Adipose tissue (tissue), 3 donors: ENCODE data around the gene TRNT1. TPM values are rescaled to one million over a fixed set of nuclear protein-coding genes. Genes with fewer than 3 reads are reported as not detected.

Source experiments
- H3K27ac ChIP-seq: one replicate; pipeline ENCODE4 v1.5.1; 2013; ENCODE audit warnings: low read depth, low read length
- WGBS, 3 donors: extraction: QIAGEN DNeasy Blood & Tissue Kit; methylation state at CpG; one replicate each; pipeline ENCODE4 v1.1.7; 2013; 5-methylcytosine and 5-hydroxymethylcytosine counted together
- polyA plus RNA-seq, 3 donors: library from polyadenylated mRNA; stranded (reverse); fragments of 200-250 nt; gene quantifications; one replicate each; pipeline ENCODE4 v1.2.3, GENCODE V29; 2013
- donor health status: healthy with polysubstance abuse.
- donor health status: Bipolar disorder and iron deficiency.
- donor health status: healthy.

Gene TRNT1
- polyA plus RNA-seq: 10 to 100 TPM in 2 of 3 donors, 1 to 10 TPM in 1; 5.3 to 11.9 (median 11.2) TPM

DNA sequence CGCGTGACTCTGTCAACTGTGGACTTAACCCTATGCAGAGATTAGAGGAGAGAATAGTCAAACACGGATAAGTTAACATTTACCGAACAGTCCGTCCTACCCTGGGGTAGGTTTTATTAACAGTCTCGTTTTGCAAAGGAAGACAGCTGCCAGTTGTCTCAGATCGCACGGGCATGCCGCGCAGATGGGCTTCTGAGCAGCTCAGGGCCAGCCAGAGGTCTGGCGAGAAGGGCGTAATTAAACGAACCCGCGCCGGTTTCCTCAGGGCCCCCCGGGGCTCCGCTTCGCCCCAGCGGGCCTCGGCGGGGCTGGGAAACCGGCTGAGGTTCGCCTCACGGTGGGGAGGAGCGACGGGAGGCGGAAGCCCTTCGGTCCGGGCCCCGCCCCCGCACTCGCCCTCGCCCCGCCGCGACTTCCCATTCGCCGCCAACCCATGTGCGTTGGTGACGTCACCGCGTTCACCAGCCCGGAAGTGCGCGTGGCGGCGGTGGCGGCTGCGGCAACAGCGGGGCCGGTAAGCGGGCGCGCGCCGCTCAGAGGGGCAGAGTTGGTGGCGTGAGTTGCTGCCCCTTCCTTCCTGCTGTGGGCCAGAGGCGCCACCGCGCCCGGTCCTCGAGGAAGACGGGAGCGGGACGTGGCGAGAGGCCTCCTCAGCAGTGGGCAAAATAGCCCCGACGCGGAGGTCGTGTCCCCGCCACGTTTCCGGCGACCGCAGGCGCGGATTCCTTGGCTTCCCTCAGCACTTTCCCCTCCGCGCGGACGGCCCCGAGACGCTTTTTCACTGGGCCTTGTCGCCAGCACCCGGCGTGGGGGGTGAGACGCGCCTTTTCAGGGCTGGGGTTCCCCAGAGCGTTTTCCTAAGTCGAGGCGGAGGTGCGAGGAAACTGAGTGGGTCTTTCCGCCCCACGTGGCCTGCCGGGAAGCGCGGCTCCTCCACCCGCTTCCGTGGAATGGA lies at the start of gene TRNT1:
Gene TRNT1, plus strand, starts transcription at position 464 of the 955 bp plus-strand sequence. CDS start 2,101 bp downstream, outside the sequence.
- 0 to 1% (median 1%) methylated on average over 86 to 100 of the region's 100 CpGs for WGBS, 3 donors
- peak within 1 kb of the TSS; percentile 29 for H3K27ac ChIP-seq

DNA sequence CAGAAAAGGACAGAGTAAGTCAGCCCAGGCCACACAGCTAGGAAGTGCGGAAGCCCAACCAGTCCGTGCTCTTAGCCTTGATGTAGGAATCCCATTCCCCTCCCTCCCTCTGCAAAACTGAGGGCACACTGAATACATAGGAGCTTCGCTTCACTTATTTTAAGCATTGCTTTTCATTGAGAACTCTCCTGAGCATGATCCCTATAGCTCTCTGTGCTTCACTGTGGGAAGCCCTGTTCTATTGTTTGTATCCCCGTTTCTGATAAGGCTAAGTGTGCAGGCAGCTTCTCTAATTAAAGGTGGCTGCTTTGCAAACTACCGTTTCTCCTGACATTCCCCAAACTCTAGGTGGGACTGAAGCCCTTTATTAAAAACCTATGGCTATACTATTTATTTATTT lies 46.4 kb upstream of the TRNT1 start:
- WGBS, 3 donors: 48 to 75% (median 71%) methylated on average over 5 of the region's 5 CpGs
- H3K27ac ChIP-seq: no peak overlapping the region

DNA sequence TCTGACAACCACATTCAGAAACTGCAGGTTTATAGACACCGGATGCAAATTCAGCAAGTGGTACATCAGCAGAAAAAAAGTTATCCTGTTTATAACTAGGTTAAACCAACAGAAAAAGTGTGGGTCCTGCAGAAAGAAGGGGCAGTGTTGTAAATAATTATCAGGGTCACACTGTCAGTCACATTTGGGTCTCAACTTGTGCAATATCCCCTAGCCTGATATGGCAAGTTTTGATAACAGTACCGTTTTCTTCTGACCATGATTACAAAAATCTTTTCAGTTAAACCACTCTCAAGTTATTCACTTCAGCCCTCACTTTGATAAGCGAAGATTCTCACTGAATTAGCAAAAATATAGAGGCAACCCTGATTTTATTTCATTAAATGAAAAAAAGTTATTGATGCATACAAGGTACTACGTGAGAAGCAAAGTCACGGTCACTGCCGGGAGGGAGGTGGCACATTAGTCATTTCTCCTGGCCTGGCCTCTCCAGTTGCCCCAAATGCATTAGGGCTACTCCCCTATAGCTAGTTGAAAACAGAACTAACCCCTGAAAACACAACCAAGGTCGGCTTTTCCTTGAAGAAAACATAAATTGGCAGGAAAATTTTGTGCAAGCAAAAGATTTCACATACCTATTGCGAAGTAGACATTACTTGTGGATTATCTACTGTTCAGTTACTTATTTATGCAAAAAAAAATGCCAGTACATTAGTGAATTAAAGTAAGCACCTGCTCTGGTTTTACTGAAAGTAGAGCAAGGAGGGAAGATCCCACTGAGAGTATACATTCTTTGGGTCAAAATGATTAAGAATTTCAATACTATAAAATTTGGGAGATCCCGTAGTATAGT lies 45.1 kb upstream of the TRNT1 start:
- 63 to 73% (median 66%) methylated on average over 9 of the region's 9 CpGs for WGBS, 3 donors
- no peak overlapping the region for H3K27ac ChIP-seq

DNA sequence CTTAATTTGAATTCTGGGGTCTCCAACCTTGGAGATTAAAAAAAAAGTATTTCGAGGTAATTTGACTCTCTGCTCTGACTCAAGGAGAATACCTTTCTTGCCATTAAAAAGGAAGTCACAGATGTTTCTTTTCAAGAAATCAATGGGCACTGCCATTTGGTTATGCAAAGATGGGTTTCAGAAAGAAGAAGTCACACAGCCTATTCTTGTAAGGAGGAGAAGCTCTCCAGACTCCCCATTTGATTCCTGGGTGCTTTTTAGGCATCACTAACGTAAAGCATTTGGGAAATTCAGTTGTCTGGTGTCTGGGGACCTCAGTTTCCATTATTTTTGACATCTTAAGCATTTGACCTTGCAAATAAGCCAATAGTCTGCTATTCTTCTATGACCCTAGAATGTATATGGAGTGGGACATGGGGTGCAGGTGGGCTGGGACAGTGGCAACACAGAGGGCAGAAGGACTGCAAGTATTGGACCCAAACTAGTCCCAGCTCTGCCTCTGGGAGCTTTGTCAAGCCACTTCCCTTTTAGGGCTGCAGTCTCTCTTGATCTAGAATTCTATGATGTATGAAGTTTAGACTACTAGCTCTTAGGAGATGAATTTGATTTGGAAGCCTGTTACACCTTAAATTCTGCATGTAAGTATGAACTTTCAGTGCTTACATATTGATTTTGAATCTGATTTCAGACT lies 44.4 kb upstream of the TRNT1 start:
- 58 to 69% (median 69%) methylated on average over 2 of the region's 2 CpGs for WGBS, 3 donors

DNA sequence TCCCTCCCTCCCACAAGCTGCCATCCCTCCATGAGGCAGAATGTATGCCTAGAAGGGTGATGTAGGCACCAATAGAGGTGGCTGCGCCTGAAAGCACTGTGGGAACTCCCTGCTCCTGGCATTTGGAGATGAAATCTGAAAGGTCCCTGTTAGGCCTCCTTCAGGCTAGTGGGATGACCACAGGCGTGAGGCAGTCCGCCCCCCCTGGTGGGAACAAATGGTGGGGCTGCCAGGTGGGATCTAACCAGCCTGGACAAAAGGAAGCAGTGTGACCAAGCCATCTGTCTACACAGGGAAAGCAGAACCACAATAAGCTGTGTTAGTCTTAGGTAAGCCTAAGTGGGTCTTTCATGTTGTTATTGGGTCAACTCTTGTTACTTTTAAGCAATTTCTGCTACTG lies 41.9 kb upstream of the TRNT1 start:
- no peak overlapping the region for H3K27ac ChIP-seq
- 57 to 74% (median 72%) methylated on average over 3 of the region's 3 CpGs for WGBS, 3 donors

More for the DNA sequence above, 44.4 kb upstream of the TRNT1 start:
- no peak overlapping the region for H3K27ac ChIP-seq

DNA sequence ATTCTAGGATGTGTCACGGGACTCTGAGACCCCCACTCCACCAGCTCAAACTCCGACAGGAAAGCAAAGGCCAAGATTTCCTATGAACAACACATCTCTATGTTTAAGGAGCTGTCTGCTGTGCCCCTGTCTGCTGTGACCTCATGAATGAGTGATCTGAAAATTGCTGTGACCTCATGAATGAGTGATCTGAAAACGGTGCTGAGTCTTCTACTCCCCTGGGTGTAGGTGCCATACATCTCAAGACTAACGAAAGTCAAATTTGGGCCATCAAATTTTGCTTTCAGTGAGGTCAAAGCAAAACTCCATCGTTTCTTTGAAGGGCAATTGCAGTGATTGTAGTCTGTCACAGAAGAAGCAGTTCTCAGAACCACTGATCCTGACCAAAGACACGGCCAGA lies 41.0 kb upstream of the TRNT1 start:
- WGBS, 3 donors: 76 to 80% (median 76%) methylated on average over 6 of the region's 6 CpGs
- H3K27ac ChIP-seq: no peak overlapping the region

DNA sequence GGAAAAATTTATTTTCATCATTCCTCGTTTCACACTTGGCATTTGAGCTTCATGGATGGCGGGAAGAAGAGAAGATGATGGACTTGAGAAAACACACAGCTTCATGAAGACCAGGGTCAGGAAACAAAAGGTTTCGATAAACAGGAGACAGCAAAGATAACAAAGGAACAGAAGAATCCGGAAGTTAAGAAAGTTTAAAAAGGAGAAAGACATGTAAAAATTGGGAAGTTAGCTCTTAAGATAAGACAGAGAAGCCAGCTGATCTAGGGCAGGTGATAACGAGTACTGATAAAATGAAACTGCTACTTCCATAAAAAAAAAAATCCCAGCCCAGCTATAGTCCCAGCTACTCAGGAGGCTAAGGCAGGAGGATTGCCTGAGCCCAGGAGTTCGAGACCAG lies 40.5 kb upstream of the TRNT1 start:
- 57 to 74% (median 70%) methylated on average over 6 of the region's 6 CpGs for WGBS, 3 donors
- no peak overlapping the region for H3K27ac ChIP-seq

DNA sequence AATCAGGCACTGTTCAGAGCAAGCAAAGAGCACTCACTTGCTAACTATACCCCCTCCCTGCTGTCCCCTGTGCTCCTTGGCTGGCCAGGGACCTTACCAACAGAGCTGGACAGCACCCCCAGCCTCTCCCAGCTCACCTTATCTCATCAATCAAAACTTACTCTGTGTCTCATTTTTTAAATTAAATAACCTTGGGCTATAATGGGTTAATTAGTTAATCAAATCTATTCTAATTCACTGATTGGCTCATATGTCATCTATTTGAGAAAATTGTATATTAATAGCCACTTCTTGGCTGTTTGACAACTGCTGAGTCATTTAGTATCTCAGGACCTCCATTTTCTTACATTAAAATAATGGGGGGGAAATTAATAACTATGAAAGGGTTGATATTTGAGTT lies 39.5 kb upstream of the TRNT1 start:
- no peak overlapping the region for H3K27ac ChIP-seq

DNA sequence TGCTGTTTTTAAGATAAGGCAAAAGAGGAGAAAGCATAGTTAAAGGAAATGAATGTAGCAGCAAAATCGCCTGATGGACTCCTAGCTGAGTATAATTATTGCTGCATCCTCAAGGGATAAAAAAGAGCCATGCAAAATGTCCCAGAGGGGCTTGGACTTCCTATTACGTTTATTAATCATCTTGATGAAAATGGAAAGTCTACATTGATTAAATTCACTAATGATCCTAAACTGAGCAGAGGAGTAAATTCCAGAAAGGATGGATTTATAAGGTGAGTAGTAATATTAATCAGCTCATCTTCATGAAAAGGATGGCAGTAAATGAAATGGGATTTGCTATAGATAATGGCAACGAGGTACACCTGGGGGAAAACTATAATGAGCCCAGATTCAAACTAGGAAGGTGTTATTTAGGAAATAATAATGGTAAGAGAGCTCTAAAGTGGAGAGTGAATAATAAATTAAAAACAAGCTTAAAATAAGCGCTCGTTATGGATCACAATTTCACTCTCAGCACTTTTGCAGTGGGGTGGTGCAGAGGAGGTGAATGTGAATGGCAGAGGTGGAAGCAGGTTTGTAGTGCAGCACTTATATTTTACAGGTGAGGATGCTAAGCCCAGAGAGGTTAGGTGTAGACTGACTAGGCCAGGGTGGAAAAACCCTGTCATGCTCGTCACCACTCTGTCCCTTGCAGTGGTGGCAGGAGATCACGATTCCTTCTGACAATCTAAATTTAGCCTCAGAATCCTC lies 38.8 kb upstream of the TRNT1 start:
- H3K27ac ChIP-seq: no peak overlapping the region
- 63 to 73% (median 70%) methylated on average over 7 of the region's 7 CpGs for WGBS, 3 donors

DNA sequence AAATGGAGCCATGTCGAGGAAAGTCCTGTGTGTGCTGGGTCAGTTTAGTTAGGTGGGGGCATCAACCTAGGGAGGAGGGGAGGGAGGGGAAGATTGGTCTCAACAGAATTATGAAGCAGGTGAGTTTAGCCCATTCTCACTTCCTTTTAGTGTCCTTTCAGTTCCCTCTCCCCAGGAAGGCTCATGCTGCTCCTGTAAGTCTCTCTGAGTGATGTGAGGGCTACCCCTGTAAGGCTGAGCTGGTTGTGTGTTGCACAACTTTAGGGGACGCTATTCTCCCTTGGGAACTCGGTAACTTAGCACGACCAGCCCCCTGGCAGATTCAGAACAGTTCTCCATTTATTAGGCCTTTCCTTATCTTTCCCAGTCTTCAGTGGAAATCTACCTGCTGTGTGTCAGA lies 37.7 kb upstream of the TRNT1 start:
- H3K27ac ChIP-seq: no peak overlapping the region
- WGBS, 3 donors: 56 to 76% (median 69%) methylated on average over 4 of the region's 4 CpGs

DNA sequence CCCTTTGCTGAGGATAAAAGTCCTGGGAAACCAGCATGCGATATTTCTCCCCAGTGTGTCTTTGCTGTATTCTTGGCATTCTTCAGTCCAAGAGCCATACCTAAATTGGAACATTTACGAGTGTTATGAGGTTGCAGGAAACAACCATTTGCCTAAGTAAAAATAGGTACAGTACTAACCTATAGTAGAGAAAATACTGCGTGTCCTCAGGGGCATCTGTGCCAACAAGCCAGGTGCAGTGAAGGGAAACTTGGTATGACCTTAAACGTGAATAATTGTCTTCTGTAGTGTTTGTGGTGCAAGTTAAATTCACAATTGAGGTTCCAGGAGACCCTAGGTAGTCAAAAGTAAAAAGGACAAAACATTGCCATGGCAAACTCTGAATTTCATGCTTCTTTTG lies 28.8 kb upstream of the TRNT1 start:
- no peak overlapping the region for H3K27ac ChIP-seq
- 63 to 76% (median 68%) methylated on average over 4 of the region's 4 CpGs for WGBS, 3 donors

DNA sequence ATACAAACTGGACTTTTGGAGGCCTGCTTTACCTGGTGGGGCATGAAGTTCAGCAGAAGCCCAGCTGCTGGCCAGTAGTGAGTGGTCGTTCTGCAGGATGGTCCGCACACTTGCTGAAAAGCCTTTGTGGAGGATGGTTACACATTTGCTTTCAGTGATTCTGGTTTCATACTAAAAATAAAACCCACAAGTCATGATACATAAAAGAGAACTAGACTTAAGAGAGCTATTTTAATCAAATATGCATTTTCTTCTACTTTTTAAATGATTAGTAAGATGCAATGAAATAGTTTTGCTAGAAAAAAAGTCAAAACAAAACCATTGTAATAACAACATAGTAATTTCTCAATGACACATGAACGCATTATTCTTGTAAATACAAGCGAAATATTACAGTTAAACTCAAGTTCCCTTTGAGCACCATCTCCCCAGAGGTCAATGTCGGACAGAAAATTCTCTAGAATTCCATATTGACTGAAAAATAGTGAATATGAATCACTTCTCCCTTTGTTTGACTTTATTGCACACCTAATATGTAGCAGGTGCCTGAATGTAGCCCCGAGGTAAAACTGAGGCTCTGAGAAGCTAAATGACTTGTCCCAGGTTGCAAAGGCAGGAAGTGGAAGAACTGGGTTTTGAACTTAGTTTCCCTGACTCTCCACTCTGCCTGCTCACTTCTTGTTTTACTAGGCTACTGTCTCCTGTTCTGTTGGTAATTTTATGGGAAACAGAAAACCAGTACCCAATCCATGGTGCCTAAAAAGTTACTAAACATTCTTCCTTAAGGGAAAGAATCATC lies 24.9 kb upstream of the TRNT1 start:
- 73 to 91% (median 83%) methylated on average over 6 of the region's 6 CpGs for WGBS, 3 donors

DNA sequence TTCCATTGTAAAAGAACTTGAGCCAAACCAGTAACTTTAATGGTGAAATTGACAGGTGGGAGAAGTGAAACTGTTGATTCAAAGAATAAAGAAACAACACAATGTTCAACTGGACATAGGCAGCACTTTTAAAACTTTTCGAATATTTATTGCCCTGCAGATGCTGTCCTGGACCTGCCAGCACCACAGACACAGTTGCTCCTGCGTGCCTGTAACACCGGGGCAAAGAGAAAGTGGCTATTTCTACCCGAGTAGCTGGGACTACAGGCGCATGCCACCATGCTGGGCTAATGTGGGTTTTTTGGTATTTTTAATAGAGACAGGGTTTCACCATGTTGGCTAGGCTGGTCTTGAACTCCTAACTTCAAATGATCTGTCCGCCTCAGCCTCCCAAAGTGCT lies 24.0 kb upstream of the TRNT1 start:
- H3K27ac ChIP-seq: no peak overlapping the region
- 80 to 90% (median 89%) methylated on average over 6 of the region's 6 CpGs for WGBS, 3 donors

More for the DNA sequence above, 24.9 kb upstream of the TRNT1 start:
- H3K27ac ChIP-seq: no peak overlapping the region

DNA sequence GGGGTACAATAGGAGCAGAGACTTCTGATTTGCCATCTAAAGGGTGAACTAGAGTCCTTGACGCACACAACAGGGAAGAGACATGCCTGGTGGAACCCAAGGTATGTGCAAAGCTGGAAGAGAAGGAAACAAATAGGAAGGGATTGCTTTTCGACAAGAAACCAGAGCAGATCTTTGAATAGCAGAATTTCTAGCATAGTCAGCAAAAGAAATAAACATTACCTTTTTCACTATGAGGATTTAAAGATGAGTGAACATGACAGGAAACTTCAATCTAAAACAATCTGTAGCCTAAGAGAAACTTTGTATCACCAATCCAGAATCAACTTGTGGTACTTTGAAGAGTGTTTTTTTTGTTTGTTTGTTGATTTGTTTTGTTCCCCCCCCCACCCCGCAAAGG lies 21.5 kb upstream of the TRNT1 start:
- H3K27ac ChIP-seq: no peak overlapping the region
- 85 to 94% (median 89%) methylated on average over 3 of the region's 3 CpGs for WGBS, 3 donors

DNA sequence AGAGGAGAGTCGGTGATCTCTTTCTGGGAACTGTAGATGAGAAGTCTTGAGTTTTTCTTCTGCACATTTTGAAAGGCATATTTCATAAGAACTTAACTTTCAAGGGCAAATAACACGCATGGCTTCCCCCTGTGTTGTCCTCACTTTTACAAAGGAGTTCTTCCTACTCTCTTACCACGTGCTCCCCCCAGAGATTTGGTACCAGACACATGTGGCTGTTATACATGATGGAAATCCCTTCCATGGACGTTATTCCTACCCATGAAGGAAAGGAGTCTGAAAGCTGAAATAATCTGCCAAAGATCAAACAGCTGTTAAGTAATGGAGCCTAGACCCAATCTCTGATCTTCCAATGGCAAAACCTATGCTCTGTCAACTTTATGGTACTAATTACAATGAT lies 20.9 kb upstream of the TRNT1 start:
- 51 to 81% (median 72%) methylated on average over 4 of the region's 4 CpGs for WGBS, 3 donors

DNA sequence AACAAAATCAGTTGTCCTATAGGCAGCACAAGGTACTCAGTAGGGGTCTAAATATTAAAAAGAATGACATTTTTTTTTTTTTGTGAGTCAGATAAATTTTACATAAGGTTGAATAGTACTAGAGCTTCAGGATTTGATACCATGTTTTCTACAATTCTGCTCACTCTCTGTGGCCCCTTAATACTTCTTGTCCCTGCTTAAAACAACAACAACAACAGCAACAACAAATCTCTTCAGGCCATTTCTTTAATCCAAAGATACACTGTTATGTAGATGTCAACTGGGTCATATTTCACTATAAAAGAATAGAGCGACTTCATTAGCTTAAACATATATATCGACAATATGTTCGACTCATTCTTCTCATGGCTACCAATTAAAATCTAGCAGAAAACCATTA lies 19.6 kb upstream of the TRNT1 start:
- WGBS, 3 donors: 94 to 98% (median 96%) methylated on average over 3 of the region's 3 CpGs
- H3K27ac ChIP-seq: no peak overlapping the region

More for the DNA sequence above, 20.9 kb upstream of the TRNT1 start:
- no peak overlapping the region for H3K27ac ChIP-seq

DNA sequence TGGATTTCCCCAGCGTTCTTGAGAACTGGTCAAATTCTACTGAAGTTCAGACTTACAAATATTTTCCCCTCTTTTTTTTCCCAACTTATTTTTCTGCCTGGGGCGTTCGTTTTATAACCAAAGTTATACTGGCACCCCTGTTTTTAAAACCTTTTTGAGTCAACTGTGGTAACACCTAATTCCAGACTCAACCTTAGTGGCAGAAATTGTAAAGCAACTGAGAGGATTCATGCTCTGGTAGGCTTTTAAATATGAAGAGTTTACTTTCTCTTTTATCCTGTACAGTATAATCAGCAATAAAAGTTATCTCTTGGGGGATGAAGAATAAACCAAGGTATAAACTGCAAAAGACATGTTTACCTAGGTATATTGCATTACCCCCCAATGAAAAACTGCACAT lies 18.9 kb upstream of the TRNT1 start:
- 80 to 87% (median 84%) methylated on average over 3 of the region's 3 CpGs for WGBS, 3 donors
- H3K27ac ChIP-seq: no peak overlapping the region
